Measurements from ENCODE around the gene PPP2R3B. TPM values are rescaled to one million over a fixed set of nuclear protein-coding genes. Genes with fewer than 3 reads are reported as not detected.
"Not testable (repeated sequence)": the region's sequence is repeated elsewhere in the genome, so short reads cannot be mapped to it uniquely, and the experiment has no call there.

The PPP2R3B gene
- total RNA-seq, 1 experiment from 2014 or later: 6.7 TPM

DNA sequence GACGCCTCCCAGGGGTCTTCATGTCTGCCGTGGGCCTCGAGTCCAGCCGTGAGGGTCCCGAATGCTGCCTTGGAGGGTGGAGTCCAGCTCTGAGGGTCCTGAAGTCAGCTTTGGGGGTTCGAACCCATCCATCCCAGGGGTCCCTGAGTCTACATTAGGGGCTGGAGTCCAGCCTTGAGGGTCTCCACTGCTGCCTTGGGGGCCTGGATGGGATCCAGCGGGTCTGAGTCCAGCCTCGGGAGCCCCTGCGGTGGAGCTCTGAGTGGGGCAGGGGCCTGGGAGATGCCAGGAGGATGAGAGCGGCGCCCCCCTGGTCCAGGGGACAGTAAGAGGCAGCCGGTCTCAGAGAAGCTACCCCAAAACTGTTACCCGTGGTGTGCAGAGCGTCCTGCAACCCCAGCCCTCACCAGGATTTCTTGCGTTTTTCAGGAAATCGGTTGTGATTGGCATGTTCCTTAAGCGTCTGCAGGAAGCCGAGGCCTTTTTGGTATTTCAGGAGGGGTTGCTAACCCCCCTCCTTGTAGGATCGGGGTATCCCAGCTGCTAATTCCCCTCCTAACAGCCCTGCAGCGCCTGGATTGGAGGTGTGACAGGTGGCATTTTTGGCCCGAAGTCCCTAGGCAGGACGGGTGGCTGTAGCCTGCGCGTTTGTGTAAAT lies 66.5 kb downstream of the PPP2R3B start:
- DNase-seq (ENCODE audit: low read depth): no peak

DNA sequence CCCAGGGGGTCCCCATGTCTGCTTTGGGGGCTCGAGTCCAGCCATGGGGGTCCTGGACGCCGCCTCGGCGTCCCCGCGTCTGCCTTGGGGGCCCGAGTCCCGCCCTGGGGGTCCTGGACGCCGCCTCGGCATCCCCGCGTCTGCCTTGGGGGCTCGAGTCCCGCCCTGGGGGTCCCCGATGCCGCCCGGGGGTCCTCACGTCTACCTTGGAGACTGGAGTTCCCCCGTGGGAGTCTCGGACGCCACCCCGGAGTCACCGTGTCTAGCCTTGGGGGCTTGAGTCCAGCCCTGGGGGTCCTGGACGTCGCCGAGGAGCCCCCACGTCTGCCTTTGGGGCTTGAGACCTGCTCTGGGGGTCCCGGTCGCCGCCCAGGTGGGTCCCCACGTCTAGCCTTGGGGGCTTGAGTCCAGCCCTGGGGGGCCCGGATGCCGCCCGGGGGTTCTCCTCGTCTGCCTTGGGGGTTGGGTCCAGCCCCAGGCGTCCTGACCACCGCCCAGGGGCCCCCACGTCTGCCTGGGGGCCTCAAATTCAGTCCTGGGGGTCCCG lies 67.1 kb downstream of the PPP2R3B start:
- no peak for DNase-seq (ENCODE audit: low read depth)

DNA sequence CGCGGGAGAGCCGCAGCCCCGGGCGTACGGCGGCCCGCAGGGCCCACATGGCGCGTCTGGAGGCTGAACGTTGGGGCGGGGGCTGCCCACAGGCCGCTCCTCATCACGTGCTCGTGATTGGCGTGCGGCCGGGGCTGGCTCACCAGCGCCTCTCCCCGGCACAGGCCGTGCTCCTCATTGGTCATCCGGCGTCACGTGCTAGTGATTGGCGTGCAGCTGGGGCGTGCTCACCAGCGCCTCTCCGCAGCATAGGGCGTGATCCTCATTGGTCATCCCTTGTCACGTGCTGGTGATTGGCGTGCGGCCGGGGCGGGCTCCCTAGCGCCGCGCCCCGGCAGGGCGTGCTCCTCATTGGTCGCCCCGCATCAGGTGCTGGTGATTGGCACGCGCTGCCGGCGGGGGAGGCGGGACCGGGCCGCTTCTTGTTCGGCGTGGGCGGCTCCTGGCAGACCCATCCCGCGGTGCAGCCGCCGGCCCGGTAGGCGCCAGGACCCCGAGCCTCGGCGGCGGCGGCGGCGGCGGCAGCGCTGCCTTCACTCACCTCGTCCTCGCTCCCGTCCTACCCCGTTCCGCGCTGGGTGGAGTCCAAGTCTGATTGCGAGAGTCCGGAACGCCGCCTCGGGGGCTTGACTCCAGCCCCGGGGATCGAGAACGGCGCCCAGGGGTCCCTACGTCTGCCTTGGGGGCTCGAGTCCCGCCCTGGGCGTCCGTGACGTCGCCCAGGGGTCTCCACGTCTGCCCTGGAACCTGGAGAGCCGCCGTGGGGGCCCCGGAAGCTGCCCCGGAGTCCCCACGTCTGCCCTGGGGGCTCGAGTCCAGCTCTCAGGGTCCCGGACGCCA lies 67.7 kb downstream of the PPP2R3B start, which contains the start of gene GTPBP6:
GTPBP6 (minus strand) TSS at position 58 of the 840 bp plus-strand sequence; CDS start at position 49, 9 bp downstream.
- peak; percentile 98 for DNase-seq (ENCODE audit: low read depth)

DNA sequence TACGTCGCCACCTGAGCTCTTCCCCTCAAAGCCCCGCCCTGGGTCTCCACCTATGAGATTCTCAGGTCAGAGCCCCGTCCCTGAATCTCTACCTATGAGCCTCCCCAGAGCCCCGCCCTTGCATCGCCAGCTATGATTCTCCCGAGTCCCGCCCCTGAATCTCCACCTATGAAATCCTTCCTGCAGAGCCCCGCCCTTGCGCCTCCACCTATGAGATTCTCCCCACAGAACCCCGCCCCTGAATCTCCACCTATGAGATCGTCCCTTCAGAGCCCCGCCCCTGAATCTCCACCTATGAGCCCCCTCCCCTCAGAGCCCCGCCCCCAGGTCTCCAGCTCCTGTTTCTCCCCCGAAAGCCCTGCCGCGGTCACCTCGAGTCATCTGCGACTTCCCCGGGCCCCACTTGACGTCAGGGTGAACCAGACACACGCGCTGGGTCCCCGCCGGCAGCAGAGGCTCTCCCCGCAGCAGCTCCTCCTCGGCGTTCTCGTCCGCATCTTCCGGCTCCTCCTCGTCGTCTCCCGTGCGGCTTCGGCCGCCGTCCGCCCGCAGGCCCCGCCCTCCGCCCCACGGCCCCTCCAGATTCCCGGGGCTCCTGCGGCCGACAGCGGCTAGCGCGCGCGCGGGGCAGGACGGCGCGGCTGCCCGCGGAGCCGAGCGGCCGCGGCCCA lies 68.5 kb downstream of the PPP2R3B start:
- peak; percentile 95 for DNase-seq (ENCODE audit: low read depth)

DNA sequence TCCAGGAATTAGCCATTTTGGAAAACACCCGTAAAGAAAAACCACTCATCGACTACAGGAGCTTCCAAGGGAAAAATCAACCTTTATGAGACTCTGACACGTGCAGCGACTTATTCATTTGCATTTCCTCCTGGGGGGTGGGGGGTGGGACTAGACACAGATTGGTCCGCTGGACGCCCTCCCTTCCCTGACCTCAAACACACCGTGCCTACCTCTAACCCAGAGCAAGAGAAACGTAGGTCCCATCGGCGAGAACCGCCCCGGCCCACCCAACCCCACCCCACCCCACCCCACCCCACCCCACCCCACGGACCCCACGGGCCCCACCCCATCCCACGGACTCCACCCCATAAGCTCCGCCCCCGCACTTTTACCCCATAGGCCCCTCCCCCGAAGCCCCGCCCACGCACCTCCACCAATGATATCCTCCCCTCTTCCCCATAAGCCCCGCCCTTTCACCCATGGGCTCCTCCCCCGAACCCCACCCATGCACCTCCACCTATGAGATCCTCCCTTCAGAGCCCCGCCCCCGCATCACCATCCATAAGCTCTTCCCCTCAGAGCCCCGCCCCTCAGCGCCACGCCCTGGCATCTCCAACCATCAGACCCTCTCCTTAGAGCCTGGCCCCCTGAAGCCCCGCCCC lies 69.2 kb downstream of the PPP2R3B start:
- no peak for DNase-seq (ENCODE audit: low read depth)

DNA sequence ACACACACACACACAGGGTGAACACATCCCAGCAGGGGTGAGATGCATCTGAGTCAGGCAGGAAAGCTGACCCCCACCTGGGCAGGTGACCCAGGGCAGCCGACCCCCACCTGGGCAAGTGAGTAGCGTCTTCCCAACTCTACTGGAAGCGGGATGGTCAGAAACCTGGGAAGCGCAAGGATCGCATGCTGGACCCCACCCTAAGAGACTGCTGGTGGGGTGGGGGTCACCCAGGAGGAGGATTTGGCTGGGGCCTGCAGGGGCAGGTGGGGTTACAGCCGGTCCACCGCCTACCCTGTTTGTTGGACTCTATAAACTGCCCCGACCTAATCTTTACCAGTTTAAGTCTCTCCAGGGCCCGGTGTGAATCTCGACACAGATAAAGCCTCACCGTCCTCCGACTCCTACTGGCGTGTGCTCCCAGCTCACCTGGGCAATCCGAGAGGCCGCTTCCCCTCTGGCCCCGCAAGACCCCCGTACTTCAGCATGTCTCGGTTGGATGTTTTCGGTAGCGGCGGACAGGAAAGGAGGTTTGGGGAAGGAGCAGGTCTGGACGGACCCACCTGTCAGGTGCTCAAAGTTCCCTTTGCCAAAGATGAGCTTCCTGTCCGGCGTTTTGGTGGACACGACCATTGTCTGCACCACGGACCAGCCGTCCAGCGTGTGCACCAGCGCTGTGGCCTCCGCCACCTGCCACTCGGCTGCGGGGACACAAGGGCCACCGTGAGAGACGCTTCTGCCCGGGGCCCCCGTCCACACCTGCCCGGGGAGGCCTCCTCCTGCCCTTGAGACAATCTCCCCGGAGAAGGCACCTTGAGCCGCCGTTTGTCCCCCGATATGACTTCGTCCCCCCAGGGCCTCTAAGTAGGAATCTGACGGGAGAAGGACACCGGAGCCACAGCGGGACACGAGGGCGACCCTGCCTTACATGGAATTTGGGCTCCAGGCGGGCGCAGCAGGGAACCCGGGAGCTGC lies 70.1 kb downstream of the PPP2R3B start:
- DNase-seq (ENCODE audit: low read depth): no peak

DNA sequence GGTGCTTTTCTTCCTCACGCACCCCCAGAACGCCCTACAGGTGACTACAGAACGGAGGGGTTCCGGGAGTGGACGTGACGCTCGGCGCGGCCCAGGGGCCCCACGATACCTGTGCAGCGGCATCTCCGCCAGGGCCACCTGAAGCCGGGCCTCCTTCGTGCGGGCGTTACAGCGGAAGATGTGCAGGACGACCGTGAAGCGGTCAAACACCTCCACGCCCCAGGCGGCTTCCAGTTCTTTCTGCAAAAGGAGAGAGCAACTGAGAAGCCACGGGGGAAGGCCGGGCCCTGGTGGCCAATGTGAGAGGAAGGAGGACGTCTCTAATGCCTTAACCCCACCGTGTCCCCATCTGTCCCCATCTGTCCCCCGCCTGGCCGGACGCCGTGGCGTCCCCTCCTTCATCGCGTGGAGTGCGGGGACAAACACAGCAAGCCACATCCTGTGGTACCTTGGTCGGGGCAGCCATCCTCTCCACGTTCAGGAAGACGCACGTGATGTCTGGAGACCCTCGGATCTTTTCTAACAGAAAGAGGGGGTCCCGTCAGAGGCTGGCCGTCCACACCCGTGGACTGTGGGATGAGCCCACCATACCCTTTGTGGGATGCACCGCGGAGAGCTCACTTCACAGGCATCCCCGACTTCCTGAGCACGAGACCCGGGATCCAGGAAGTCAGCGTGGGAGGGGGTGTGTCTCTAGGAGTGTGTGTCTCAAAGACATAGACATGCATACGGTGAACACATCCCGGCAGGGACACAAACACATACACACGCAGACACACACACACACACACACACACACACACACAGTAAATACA lies 71.7 kb downstream of the PPP2R3B start:
- no peak for DNase-seq (ENCODE audit: low read depth)

DNA sequence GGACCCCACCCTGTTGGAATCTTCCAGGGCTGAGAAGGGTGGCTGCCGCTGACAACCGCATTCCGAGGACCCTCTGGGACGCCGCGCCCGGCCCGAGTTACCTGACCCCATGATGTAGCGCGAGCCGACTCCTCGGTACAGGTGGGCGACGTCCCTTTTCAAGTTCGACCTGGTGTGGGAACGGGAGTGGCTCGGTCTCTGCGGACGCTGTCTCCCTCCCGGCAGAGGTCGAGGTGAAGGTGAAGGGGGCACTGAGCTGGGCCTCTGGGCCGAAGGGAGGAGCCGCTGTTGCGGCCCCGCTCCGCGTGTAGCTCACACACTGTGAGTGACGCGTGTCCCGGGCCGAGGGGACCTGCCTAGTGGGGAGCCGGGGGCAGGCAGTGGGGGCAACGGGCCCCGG lies 72.7 kb downstream of the PPP2R3B start:
- DNase-seq (ENCODE audit: low read depth): no peak

DNA sequence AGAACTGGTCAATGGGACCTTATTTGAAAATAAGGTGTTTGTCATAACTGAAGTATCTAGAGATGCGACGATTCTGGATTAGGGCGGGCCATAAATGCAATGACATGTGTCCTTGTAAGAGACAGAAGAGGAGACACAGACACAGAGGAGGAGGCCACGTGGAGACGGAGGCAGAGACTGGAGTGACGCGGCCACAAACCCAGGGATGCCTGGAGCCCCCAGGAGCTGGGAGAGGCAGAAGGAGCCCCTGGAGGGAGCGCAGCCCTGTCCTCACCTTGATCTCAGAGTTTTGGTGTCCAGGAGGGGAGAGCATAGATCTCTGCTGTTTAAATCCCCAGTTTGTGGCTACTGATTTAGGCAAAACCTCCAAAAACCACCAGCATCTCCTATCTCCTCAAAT lies 73.2 kb downstream of the PPP2R3B start:
- DNase-seq (ENCODE audit: low read depth): no peak

DNA sequence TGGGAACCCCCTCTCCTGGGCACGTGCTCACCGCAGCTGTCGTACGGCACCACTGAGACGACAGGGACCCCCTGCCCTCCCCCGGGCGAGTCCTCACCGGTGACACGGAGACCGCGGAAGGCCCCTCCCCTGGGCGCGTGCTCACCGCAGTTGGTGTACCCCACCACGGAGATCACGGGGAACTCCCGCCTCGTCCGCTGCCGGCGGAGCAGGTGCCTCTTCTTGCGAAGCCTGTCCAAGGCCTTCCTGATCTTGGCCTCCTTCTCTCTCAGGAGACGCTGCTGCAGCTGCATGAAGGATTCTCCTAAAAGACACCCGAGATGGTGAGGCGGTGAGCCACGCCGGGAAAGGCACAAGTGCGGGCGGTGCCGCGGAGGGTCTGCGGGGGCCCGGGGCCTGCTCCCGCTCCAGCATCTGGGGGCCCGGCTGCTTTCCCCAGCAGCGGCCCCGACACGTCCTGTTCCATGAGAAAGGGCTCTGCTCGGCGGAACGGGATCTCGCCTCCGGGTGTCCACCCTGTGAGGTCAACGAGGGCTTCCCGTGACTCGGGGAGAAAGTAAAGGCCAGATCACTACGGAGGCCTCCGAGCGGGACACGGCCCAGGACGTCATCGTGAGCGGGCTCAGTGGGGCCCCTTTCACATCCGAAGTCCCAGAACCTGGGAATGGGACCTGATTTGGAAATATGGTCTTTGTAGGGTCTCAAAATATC lies 73.9 kb downstream of the PPP2R3B start:
- no peak for DNase-seq (ENCODE audit: low read depth)

DNA sequence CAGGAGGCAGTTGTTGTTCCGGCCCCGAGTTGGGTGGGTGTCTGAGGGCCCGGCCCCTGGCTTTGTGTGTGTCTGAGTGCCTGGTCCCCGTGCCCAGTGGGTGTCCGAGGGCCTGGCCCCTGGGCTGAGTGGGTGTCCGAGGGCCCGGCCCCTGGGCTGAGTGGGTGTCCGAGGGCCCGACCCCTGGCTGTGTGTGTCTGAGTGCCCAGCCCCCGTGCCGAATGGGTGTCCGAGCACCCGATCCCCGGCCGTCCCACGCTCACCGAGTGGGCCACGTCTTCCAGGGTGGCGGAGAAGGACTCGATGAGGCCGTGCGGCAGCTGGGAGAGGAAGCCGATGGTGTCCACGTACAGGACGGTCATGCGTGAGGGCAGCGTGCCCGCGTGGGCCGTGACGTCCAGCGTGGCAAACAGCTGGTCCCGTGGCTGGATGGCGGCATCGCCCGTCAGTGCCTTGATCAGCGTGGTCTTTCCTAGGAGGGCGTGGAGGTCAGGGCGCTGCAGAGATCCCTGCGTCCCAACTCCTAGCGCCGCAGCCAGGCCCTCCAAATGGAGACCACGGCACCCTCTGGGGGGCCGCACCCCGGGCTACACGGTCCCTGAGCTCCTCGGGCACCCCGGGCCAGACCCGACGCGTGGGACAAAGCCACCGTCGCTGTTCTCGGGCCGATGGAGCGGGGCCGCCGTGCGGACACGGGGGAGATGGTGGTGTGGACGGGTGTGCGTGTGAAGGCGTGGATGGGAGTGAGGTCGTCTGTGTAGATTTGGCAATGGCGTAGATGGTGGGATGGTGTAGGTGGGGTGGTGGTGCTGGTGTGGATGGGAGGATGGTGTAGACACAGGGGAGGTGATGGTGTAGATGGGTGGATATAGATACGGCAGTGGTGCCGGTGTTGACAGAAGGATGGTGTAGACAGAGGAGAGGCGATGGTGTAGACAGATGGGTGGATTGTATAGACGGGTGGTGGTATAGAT lies 75.3 kb downstream of the PPP2R3B start:
- DNase-seq (ENCODE audit: low read depth): no peak

DNA sequence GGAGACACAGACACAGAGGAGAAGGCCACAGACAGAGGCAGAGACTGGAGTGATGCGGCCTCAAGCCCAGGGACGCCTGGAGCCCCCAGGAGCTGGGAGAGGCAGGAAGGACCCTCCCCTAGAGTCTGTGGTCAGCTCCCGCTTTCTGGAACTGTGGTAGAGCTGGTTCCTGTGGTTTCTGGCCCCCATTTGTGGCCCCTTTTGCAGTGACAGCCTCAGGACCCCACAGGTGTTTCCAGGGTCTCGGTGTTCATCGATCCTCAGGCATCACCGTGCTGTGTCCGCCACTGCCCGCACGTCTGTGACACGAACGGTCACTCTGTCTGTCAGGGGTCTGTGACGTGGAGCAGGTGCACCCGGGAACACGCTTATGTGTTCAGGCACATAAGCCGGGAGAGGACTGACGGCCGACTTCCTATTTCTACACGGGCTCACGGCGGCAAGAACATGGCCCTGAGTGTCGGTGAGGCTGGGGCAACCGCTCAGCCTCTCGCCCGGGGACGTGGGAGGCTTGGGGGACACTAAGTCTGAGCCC lies 76.0 kb downstream of the PPP2R3B start:
- no peak for DNase-seq (ENCODE audit: low read depth)

DNA sequence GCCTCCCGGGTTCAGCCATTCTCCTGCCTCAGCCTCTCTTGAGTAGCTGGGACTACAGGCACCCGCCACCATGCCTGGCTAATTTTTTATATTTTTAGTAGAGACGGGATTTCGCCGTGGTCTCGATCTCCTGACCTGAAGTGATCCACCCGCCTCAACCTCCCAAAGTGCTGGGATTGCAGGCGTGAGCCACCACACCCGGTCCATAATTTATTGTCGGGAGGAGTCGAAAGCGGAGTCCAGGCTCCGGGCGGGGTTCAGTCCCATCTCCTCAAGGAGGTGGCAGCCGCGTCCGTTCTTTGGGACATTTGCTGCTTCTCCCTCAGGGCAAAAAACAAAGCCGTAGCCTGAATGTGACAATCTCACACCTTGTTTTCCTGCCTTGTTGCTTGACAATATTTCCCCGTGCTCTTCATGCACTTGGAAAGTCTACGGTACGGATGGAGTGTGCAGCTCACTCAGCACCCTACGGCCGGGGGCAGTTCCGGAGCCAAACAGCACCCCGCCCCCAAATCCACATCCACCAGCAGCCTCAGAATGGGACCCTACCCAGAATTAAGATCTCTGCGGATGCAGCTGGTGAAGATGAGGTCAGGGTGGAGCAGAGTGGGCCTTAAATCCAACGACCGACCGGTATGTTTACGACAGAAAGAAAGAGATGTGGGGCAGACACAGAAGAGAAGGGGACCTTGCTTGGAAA lies 77.7 kb downstream of the PPP2R3B start:
- no peak for DNase-seq (ENCODE audit: low read depth)

DNA sequence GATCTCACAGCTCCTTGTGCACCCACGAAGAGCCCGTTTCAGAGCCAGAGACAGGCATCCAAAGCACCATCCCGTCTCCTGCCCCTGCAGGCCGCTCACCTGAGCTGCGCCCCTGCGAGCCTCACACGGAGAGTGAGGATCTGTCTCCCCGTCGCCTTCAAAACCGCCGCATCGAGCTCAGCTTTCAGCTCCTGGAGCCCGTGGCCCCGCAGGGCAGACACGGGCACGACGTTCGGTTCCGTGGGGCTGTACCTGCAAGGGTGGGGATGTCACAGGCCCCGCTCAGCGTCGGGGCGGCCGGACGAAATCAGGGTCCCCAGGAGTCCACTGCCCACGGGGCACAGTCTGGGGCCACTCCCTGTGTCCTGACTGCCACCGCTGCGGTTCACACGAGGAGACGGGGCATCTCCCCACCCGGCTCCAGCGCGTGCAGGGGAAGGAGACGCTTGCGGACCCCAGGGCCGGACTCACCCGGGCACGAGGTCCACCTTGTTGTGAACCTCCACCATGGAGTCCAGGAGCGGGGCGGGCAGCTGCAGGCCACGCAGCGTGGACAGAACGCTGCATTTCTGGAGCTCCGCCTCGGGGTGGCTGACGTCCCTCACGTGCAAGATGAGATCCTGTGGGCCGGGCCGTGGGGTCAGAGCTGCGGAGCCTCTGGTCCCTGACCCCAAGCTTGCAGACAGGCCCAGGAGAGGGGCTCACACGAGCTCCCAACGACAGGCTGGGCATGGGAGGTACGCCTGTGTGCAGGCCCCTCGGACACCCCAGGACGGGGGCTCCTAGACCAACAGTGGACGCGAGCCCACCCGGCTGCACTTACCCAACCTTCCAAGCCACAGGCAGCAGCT lies 79.2 kb downstream of the PPP2R3B start:
- no peak for DNase-seq (ENCODE audit: low read depth)

DNA sequence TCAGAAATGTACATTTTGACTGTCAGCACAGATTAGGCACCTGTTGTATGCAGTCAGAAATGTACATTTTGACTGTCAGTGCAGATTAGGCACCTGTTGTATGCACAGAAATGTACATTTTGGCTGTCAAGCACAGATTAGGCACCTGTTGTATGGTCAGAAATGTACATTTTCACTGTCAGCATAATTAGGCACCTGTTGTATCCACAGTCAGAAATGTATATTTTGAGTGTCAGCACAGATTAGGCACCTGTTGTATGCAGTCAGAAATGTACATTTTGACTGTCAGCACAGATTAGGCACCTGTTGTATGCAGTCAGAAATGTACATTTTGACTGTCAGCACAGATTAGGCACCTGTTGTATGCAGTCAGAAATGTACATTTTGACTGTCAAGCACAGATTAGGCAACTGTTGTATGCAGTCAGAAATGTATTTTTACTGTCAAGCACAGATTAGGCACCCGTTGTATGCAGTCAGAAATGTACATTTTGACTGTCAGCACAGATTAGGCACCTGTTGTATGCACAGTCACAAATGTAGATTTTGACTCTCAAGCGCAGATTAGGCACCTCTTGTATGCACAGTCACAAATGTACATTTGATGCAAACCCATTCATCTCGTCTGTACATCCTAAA lies 80.0 kb downstream of the PPP2R3B start:
- DNase-seq (ENCODE audit: low read depth): not testable (repeated sequence)
